ENCODE results near the gene GPRC5D.

The GPRC5D gene

DNA sequence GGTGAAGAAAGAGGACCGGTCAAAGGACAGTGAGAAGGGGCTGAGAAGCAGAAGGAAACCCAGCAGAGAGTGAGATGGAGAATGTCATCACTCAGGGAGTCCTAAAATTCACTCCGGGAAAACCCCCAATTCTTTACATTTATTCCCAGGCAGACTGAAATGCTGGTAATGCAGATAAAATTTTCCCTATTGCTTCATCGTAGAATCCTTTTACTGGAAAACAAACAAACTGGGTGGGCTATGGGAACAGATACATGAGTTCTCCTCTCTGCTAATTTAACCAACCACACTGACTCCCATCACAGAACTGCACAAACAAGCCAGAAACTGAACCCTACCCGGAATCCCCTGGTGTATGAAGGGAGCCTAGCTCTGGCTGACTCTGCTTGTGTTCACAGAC, 27.2 kb upstream of the GPRC5D start:
- no peak for DNase-seq

DNA sequence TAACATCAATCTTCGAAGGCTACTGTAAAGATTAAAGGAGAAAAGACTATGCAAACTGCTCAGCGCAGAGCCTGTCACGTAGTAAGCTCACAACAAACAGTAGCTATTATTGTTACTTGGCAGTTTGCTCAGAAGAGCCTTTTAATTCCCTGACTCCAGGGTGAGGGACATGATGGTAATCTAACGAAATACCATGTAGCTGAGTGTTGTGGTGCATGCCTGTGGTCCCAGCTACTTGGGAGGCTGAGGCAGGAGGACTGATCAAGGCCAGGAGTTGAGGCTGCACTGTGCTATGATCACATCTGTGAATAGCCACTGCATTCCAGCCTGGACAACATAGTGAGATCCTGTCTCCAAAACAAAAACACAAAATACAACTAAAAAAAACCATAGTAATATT, 25.3 kb upstream of the GPRC5D start:
- no peak for DNase-seq

DNA sequence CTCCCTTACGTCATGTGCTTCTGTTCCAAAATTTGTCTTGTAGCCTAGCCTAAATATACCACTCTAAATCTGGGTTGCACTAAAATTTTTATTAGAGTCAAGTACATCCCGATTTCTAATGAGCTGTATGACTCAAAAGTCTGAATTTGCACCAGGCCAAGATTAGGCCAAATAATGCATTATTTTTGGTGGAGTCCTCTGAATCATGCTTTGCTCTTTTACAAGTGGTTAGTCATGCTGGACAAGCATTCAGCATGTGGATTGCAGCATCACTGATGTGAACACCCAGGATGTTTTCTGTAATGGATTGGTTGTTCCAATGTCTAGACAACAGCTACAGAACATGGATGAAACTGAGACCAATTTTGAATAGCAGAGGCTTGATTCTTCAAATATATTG, 24.4 kb upstream of the GPRC5D start:
- DNase-seq: no peak

DNA sequence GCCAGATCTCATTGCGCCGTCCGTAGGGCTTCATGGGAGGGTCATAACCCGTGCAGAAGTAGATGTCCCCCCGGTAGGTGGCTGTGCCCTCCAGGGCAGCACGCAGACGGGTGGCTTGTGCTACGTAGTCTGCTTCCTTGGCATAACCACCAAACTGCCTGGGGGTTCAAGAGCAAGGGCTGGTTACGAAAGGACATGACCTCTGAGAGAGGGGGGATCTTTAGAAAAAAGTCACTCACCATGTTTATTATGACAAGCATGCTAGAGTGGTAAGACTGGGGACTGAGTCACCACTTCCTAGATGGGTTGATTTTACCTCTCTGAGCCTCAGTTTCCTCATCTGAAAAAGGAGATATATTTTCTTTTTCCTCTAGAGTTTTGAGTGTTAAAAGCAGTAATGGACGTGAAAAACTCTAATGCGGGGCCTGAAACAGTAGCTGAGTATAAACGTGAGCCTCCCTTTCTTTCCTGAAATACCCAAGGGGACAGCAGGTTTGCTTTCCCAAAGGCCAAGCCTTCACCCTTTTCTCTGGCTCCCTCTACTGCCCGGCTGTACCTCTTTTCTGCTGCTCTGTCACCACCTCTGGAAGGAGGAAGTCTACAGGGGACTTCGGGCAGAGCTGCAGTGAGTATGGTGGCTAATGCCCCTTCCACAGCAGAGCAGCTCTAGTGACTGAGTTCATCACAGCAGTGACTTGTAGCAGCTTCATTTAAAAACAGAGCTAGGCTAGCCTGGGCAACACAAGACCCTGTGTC, 23.5 kb upstream of the GPRC5D start:
- DNase-seq: no peak

DNA sequence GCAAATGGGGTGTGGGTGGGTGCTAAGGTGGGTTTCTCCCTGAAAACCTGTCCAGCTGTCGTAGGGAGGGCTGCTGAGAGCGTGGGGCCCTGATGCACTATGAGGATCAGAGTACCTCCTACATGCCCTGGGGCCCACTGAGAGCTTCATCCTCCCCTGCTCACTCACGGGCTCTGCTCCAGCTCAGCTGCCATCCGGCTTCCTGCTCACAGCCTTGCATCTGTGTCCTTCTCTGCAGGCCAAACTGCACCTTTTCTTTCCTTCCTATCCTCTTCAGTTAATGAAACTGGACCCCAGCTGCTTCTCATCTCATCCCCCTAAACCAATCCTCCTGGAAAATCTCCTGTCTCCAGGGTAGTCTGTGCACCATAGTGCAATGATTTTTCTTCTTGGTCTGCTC, 22.2 kb upstream of the GPRC5D start:
- DNase-seq: no peak

DNA sequence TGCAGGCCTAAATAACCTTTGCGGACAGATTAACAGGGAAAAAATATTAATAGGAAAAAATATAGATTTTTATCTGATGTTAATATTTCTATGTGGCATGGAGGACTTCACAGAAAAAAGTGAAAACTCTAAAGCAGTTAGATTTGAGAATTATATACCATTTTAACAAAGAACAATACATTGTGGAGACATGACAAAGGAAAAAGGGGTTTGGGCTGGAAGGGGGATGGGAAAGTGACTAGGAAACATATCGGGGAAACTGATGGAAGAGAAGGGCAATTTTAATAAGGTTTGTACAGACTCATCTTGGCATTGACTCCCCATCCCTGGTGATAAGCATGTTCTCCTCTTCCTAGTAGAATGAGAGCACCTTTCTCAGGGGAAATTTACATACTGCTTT, 21.0 kb upstream of the GPRC5D start:
- no peak for DNase-seq

- no peak for DNase-seq
Observed at GRCh38 chr12:12965836-12966235, 13.9 kb upstream of the GPRC5D start.

DNA sequence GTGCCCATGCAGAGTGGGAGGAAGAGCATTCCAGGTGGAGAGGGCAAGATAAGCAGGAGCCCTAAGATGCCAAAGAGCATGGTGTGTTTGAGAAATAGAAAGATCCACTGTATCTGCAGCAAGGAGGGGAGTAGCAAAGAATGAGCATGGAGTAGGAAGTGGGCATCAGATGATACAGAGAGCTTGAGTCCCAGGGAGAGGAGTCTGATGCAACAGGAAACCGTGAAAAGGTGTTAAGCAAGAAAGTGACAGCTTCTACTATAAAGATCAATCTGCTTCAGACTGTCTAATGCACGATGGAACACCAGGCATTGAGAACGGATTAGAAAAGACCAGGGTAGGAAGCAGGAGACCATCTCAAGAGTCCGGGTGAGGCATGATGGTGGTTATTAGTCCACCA, 12.3 kb upstream of the GPRC5D start:
- no peak for DNase-seq

DNA sequence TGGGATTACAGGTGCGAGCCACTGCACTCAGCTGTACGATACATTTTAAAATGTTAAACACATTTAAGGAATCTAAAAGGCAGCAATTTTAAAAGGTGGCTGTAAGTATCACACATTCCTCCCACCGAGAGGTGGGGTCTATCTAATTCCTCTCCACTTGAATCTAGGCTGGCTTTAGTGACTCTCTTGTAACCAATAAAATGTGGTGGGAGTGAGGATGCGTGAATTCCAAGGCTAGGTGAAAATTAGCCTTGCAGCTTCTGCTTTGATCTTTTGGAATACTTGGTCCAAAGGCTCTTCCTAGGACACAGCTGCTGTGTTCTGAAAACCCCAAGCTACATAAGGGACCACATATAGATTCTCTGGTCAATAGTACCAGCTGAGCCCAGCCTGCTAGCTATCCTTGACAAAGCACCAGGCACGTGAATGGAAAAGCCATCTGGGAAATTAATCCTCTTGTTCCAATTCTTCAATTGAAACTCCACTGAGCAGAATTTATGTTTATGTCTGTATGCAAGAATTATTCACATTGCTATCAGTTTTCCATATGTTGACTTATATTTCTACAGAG, 8.8 kb upstream of the GPRC5D start:
- DNase-seq: no peak

GRCh38 chr12:12958886-12959285, 6.9 kb upstream of the GPRC5D start:
- no peak for DNase-seq

- DNase-seq: no peak
Observed at GRCh38 chr12:12954878-12955625, 3.1 kb upstream of the GPRC5D start.

DNA sequence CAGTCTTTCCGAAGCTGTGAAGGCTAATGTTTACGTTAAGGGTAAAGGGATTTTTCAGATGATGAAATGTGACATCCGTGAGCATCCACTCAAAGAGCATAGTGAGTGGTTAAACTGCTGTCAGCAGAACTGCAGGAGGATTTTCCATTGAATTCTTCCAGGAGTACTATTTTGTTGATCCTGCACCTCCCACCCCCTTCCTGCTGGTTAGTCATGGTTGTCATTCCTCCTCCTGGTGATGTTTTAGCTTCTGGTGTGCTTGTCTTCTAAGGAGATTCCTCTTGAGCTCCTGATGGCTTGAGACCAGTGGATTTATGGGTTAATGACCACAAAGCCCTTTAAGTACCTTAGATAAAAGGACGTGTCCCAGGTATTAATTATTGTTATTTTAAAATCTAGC, 2.4 kb upstream of the GPRC5D start:
- no peak for DNase-seq

DNA sequence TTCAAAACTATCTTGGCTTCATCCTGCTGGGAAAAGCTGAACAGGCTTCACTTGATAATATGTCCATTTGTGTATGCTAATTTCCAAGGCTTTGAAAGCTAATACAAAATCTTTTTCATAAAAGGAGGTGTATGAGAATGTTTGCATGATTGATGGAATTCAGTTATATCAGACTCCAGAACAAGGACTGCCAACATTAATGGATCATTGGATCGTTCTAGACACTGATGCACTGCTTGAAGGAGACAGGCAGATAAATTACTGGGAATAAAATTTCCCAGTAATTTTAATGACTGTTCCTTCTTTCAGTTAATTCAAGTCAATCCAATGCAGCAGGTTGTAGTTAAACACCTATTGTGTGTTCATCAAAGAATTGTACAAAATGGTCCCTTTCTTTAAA, 466 bp downstream of the GPRC5D start:
- DNase-seq: no peak

DNA sequence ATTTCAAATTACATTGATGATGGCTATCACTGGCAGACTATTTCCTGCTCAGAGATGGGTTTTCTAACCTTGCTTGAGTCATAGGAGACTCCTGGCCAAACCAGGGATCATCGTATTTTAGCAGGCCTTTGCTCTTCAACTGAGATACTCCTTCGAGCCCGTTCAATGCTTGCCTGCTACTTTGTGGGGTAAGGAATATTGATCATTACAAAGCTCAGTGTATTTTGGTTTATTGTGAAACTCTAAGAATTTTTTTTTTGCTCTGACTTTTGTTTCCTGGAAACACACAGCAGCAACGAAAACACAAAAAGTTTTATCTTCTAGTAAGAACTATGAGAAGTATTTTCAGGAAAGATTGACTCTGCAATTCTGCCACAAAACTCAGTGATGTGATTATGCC, 4.1 kb downstream of the GPRC5D start:
- DNase-seq: no peak

DNA sequence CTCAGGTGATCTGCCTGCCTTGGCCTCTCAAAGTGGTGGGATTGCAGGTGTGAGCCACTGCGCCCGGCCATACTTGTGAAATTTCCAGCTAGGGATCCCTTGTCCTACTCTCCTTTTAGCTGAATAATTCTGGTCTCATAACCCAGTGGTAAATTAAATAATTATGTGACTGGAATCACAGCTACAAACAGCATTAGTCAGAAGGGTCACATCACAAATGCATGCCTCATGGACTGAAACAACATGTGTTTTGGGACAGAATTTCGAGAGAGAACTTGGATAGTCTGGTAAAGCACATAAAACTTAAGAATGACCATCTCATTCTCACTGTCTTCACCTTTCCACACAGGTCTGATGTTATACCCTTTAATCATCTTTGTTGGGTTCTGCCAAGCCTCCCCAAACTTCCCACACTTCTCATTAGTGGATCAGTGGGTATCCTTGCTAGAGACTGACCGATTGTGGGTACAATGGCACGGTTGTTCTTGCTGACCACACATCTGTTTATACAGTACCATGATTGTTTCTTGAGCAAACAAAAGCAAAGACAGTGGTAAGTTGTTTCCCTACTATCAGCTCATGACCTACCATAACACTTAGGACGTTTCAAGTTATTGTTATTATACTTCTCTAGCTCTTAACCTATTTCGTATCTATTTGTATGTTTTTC, 5.1 kb downstream of the GPRC5D start:
- no peak for DNase-seq

DNA sequence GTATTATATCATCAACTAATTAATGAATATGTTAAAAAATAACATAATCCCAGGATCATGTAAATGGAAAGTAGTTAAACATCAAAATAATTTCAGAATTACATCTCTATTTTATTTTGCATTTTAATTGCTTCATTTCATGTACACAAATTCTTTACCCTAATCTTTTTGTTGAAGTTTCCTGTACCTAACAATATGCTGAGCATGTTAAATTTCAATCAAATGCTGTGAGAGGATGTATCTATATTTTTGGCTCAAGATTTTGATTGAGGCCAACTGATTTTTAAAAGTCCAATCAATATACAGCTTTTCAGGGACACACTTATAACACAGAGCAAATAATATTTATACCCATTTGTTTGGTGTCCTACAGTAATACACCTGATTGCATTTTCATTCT, 6.4 kb downstream of the GPRC5D start:
- no peak for DNase-seq

DNA sequence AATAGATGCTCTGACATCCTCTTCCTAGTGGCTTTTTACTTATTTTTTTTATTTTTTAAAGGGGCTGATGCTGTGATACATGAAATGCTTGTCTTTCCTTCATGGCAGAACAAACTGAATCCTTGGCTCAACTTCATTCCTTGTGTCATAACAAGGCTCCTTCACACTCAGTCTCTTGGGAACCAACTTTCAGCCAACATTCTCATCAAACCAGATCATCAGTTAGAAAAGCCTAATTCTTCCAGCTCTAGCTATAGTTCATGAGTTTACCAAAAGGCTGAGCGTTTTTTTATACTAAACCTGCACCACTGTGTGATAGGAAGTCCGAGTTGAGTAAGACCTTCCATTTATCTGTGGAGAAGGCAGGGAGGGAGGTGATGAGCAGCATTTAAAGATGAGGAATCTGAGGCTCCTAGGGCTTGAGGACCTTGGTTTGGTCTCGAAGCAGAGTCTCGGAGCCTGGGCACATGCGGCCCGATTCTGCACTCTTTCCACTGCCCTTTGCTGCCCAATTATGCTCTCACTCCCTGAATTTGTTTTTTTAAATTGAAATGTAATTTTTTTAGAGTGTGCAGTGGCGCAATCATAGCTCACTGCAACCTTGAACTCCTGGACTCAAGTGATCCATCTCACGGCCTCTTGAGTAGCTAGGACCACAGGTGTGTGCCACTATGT, 8.2 kb downstream of the GPRC5D start:
- DNase-seq: no peak

DNA sequence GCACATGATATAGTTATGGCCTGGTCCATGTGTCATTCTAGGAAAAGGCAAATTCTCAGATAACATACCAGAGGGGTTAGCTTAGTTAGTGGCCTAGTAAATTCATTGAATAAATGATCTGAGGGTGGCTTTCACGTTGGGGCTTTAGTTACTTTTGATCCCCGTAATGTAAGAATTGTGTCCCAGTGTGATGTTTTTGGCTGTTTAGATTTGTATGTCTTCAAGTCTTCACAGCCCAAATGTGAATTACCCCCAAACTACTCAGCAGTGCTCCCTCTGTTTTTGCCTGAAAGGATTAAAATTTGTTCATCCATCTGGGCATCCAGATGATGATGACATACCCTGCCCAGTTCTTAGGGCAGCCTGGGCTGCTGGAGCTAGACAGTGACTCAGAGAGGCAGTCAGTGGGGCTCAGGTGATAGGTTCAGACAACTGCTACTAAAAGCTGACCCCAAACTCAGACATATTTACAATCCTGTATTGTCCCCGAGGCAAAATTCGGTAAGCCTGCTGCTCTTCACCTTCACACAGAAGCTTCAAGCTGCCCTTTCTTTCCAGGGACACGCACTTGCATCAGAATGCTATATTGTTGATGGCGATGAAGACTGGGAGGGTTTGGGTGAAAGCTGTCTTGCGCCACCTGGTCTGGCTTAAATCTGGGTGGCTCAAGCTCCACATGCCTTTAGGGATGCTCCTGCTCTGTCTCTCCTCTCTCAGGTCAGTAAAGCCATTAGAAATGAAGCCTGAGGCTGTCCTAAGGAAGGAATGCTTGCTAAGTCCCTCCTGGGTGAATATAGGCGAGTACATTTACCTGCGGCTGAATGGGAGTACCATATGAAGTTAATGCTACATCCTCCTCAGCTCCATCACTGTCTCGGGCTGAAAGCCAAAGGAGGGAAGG, 10.3 kb downstream of the GPRC5D start:
- no peak for DNase-seq

- DNase-seq: no peak
Observed at GRCh38 chr12:12939888-12940287, 12.1 kb downstream of the GPRC5D start.

DNA sequence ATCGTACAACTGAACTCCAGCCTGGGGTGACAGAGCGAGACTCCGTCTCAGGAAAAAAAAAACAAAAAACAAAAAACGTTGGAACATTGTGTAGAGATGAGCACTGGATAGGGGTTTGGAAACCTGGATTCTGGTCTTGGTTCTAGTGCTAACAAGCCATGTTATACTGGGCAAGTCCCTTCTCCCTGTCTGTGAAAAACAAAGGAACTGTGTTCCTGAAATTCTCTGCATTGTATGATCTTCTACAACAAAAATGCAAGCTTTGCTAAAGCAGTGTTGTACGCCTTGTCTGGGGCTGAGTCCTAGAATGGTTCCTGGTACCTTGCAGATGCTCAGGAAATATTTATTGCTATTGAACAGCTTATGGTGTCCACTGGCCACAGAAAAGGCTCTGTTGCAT, 13.4 kb downstream of the GPRC5D start:
- no peak for DNase-seq

- no peak for DNase-seq
Observed at GRCh38 chr12:12936983-12937491, 14.9 kb downstream of the GPRC5D start.

DNA sequence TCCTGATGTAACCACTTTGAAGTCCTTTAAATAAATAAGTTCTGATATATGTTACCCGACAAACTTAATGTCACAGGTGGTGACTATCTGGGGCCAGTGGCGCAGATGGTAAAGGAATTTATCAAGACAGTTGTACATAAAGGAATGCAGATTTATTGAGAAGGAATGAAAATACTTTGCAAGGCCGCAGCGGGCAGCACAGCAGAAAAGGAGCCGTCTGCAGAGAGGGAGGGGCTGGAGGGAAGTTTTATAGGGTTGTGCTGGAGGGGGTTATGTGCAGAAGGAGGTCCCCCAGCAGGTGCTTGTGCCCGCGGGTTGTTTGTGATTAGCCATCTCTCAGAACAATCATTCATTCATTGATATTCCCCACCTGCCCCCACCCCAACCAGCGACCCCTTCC, 17.4 kb downstream of the GPRC5D start:
- DNase-seq: no peak

All from stimulated activated CD4-positive, alpha-beta T cell treated with anti-CD3 and anti-CD28 coated beads, Interleukin-4, amount 100 ng/mL, for 4 hours (primary cell).